Inferior parietal cortex (tissue), 1 donor: Measurements from ENCODE around the gene TTC8.

Experiments
- DNase-seq: peaks from one replicate; pipeline ENCODE4 v3.0.0-alpha.2; 2016; ENCODE audit errors: extremely low spot score

TTC8 gene

DNA sequence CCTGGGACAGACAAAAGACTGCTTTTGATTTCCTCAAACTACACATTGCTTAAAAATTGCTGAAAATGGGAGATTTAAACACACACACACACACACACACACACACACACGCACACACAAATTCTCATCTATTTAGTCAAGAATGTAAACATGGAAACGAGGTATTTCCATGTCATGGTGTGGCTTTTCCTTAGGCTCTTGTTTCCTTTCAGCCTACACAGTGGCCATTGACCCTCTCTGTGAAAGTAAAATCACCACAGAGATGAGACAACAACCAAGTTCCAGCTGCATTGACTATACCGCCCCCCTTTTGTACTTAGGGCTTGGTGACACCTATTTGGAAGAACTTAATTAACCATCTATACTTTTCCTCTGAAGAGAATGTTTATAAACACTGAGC, 41.9 kb downstream of the TTC8 start:
- no peak for DNase-seq

DNA sequence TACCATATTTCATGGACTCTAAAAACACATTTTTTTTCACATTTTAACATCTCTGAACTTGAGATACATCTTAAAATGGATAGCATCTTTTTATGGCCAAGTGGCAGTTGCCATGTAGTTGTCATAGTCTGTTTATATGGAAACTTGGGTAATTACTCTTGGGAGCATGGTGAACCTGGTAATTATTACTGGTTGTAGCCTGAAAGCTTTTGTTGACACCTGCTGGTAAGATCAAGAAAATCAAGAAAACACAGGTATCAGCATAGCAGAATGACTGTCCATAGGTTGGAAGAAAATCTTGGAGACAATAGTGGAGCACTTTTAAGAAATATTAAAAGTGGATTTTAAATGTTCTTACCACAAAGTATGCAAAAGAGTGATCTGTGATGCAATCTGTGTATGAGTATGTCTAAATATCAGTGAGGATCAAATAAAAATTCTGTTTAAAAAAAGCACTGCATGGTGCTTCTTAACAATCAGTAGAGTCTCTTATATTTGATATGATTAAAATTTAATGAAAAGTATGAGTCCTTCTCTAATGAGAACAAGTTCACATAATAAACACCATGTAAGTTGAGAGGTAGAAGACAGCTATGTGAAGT, 44.2 kb downstream of the TTC8 start:
- DNase-seq: no peak

DNA sequence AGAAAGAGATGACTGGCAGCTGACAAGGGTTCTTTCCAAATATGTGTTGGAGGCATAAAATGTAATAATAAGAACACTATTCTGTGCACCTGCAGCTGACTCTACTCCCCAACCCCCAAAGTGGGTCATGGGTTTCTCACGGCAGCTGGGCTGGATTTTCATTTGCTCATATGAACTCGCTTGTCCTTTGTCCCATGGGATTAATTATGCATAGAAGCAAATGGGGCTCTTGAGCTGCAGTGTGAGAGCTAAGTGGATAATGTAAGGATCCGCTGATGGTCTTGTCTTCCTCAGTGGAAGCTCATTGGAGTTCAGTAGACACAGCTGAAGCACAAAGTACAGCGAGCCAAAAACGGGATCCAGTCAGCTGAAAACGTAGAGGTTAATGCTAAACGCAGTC, 46.3 kb downstream of the TTC8 start:
- no peak for DNase-seq

DNA sequence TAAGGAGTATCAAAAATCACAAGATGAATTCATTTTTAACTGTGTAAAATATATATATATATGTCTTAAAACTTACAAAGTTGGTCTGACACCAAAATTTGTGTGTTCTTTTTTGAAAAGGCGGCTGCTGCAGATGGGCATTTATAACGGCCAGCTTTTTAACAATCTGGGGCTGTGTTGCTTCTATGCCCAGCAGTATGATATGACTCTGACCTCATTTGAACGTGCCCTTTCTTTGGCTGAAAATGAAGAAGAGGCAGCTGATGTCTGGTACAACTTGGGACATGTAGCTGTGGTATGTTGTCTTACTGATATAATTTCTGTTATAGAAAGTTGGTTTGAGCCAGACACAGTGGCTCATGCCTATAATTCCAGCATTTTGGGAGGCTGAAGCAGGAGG, 47.0 kb downstream of the TTC8 start:
- no peak for DNase-seq

DNA sequence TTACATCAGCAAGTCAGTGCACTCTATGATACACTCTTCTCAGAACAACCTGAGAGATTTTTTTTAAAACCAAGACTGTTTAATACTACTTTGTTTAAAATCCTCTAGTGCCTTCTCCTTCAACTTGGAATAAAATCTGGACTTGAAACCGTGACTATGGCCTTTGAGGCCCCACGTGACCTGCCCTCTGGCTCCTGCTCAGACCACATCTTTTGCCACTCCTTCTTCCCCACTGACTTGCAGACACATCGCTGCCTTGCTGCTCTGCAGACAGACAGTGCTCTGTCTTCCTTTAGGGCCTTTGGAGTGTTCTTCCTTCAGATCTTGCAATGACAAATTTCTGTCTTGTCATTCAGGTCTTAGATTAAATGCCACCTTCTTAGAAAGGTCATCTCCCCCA, 48.5 kb downstream of the TTC8 start:
- no peak for DNase-seq

DNA sequence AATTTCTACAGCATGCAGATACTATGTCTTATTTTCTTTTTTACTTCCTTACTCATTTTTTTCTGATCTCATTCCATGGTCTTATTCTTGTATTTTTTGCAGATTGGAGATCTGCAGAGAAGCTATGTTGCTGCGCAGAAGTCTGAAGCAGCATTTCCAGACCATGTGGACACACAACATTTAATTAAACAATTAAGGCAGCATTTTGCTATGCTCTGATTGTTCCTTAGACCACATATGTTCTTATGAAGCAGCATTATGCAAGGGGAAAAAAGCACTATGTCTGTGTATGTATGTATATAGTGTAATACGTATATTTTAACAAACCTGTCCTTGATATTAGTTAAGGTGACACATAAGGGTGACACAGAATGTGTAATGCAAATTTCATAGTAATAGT, 52.7 kb downstream of the TTC8 start:
- no peak for DNase-seq

DNA sequence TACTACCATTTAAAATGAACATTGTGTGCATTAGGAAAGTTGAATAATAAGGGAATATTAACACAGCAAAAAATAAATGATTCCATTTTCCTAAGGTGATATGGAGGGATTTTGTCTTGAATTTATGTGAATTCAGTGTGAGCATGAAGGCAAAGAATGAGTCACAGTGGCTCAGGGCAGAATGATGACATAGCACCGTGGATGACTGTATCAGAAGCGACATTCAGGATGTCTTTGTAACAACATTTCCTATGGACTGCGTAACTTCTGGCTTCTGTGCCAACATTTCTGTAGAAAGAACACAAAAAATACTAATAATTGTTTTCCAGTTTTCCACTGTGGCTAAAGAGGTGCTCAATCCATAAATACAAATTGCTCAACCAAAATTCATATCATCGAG, 54.6 kb downstream of the TTC8 start:
- no peak for DNase-seq

DNA sequence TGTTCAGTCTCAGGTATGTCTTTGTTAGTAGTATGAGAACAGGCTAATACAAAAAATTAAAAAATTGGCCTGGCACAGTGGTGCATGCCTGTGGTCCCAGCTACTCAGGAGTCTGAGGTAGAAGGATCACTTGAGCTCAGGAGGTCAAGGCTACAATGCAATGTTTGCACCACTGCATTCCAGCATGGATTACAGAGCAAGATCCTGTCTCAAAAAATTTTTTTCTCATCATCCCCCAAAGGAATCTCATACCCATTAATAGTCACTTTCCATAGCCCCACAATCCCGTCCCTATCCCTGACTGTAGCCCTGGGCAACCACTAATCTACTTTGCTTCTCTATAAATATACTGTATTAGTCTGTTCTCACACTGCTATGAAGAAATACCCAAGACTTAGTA, 57.8 kb downstream of the TTC8 start:
- DNase-seq: no peak

DNA sequence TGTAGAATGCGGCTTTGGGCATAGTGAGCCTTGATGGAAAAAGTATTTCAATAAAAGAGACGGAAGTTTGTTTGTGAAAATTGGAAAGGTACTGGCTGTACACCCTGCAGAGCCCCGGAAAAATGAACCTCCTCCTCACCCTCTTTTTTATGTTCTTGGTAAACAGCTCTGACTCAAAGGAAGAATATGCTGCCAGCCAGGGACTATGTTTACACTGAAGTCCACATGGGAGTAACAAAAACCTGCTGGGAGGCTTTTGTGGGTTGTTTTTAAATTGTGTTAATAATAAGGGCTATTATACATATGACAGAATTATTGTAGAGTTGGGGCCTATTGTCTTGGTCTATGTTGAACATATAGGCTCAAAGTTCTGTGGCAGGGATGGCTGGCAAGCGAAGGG, 70.7 kb downstream of the TTC8 start:
- DNase-seq: no peak

DNA sequence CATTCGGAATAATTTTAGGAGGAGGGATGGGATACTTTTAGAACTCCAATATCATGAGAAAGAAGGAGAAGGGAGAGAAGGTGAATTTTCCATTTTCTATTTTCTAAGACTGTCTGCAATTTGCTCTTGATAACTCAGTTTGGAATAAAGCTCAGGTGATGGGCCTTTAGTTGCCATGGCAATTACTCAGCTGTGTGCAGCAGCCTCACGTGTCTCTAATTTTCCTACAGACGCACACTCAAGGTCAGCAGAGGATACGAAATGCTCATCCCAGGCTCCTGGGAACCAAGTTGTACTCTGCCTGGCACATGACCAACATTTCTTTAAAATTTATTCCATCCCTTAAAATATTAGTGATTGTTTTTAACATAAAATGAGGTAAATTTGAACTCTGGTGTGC, 76.7 kb downstream of the TTC8 start:
- no peak for DNase-seq

DNA sequence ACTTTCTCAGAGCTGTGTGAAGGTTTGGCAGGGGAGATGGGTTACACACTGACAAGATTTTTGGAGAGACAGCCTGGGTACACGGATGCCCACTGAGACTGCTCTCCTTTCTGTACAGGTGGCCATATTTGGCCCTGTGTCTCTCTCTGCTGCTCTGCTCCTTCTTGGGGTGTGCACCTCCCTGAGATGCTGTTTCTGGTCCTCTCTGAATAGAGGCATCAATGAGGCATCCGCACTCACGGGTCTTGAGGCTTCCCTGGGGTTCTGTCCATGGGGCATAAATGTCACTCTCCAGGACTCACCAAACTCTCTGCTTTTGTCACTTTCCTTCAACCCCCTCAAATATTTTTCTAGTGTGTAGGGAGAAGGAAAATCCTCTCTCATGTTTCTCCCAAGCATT, 77.5 kb downstream of the TTC8 start:
- no peak for DNase-seq

DNA sequence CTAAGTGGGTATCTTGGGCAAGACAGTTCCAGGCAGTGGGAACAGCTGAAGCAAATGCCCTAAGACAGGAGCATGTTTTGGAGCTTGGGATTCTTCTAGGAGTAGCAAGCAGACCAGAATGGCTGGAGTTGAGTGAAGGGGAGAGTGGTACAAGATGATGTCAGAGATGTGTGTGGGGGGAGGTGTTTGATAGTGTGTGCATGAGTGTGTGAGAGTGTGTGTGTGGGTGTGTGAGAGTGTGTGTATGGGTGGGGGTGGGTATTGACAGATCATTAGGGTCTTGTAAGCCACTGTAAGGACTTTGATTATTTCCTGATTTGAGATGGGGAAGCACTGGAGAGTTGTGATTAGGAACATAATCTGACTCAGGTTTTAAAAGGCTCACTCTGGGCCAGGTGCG, 78.4 kb downstream of the TTC8 start:
- DNase-seq: no peak

DNA sequence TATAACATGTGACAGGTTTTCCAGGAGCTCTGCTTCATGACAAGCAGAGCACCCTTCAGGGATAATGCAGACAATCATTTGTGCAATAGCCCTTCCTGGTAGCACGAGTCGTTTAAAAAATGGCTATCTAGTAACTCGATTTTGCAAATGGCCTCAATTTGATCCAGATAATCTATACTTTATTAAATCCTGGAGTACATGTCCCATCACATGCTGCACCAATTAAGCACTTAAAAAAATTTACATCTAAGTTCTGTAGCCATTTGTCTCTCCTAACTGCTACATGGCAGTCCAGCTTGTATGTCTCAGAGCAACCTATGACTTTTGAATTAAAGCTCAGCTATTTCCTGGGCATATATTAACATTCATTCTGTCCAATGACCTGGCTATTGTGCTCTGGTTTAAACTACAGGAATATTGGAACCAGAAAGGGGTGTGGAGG, 79.8 kb downstream of the TTC8 start:
- no peak for DNase-seq

DNA sequence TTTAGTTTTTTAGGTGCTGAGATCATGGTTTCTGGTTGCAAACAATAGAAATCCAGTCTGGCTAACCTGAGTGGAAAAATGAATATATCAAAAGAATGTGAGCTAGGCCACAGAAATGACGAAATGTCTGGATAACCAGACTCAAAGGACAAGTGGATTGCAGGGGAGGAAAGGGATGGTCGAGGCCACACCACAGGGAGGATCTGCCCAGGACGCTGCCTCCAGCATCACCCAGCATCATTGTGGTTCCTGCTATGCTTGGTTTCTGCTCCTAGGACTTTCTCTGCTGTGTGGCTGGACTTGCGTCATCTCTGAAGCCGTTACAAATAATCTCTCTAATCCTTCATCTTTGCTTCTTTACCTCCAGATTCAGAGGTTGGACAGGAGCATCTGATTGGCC, 80.4 kb downstream of the TTC8 start:
- no peak for DNase-seq

DNA sequence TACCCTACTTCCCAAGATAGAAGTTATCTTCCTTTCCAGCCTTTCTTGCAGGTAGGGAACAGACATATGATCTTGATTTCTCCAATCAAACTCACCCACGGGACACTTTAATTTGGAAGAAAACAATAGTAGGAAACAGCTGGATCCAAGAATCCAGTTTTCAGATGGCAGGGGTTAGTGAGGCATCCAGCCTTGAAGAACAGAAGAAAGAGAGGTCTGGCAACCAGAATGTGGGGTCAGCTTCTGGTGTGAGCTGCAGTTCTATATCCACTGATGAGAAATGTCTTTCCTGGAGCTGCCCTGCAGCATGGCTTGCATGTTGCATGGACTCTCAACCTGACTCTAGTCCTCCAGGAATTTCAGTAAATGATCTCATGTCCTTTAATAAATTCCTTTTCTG, 83.8 kb downstream of the TTC8 start:
- DNase-seq: no peak

DNA sequence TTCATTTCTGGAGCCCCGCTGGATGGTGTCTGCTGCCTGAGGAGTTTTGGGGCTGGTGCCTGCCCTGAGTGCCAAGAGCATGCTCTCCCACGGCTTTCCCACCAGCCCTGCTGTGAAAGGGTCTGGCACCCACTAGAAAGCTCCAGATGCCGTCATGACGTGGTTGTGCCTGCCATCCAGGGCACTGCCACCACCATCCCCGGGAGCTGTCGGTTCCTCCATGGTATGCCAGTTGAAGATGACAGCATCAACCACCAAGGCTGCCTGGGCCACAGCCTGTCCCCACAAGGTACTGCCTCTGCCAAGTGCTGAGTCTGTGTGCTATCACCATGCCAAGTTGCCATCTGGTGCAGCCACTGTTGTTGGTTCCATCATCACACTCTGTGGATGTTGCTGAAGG, 85.9 kb downstream of the TTC8 start:
- no peak for DNase-seq

DNA sequence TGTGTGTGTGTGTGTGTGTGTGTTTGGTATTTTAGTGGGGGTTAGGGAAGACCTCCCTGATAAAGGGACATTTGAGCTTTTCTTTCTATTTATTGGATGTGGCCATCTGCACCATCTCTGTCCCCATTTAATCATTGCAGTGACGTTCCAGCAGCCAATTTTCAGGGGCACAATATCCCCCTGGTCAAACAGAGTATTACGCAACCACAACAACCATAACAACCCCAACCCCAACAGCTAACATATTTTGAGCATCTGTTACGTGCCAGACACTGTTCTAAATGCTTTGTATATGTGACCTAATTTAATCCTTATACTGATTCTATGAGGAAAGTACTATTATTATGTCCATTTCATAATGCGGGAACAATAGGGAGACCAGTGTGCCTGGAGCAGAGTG, 87.4 kb downstream of the TTC8 start:
- DNase-seq: no peak

DNA sequence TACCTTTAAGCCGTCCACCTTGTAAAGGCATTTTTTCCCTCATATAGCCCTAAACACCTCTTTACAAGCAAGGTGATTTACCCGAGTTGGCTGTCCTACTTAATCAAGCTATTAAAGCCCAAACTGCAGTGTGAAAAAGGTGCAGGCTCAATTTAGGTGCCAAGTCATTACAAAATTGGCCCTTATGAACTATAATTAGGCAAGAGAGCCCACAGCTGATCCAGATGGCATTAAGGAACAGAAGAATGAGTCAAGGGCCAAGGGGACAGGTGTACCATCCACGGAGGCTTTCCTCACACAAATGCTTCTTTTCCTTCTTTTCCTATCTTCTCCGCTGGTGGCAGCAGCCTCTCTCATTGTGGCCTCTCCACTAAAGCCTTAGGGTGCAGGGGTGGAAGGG, 90.5 kb downstream of the TTC8 start:
- no peak for DNase-seq

DNA sequence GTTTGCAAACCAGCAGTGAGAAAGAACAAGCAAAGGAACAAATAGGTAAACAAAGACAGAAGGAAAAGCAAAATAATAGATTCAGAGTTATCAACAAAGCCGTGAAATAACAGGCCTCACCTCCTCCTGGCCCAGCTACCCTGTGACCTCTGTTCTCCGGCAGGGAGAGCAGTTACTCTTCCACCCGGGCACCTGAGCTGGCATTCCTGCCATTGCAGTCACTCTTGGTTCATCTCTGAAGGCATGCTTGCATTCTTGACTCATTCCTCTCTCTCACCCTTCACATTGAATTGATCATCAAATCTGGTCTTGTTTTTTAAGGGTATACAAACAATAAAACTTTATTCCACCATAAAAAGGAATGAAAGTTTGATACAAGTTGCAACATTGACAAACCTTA, 95.1 kb downstream of the TTC8 start:
- no peak for DNase-seq
